Activated gamma-delta T cell treated with anti-CD3 and anti-CD28 coated beads, Interleukin-2, amount 50 U/mL, for 16 hours (primary cell): ENCODE measurements around the gene SMAD6.
"Not testable (repeated sequence)": the region's sequence is repeated elsewhere in the genome, so short reads cannot be mapped to it uniquely, and the experiment has no call there.

Source experiments
- DNase-seq: peaks from one replicate; pipeline ENCODE4 v3.0.0-alpha.2; 2020; ENCODE audit warnings: low read depth

SMAD6 gene

DNA sequence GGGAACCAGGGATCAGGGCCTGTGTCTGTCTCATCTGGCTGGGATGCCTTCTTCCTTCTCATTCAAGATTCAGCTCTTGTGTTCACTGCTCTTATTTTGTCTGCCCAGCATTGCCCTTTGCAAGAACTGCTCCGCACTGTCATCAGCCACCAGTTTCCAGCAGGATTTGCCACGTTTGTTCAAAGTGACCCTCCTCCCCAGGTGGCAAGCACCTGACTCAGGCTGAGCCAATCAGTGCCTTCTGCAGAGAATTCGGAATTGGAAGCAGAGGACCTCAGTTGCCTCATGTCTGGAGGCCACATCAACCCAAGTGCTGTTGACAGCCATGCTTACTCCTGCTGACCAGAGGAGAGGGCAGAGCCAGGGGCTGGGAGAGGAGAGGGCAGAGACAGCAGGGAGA lies 124.5 kb downstream of the SMAD6 start:
- no peak for DNase-seq

DNA sequence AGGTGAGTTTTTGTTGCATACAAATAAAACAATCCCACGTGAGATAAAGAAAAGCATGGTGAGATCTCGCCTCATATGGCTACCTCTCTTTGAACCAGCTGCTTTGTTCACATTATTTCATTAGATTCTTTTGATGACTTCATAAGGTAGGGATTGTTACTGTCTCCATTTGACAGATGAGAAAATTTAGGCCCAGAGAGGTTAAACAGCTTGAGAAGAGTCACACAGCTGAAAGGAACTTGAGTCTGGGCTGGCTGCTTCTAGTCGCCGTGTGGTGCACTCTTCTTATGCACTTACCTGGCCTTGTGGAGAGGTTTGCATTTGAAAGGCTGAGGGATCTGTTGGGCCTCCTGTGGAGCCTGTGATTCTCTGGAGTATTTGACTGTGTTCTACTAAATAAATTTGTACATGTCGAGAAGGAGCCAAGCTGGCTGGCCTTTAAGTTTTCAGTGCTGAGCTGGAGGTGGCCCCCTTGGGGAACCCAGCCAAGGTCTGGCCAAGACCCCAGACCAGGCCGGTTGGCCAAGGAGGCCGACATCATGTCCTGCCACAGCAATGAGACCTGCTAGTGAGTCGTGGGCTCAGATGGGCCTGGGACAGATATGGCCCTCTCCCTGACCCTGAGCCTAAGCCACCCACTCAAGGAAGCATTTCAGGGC lies 125.1 kb downstream of the SMAD6 start:
- no peak for DNase-seq

GRCh38 chr15:66827698-66828055 lies 125.6 kb downstream of the SMAD6 start:
- DNase-seq = no peak

- DNase-seq = not testable (repeated sequence)
These were observed 126.9 kb downstream of the SMAD6 start for GRCh38 chr15:66828817-66829541.

DNA sequence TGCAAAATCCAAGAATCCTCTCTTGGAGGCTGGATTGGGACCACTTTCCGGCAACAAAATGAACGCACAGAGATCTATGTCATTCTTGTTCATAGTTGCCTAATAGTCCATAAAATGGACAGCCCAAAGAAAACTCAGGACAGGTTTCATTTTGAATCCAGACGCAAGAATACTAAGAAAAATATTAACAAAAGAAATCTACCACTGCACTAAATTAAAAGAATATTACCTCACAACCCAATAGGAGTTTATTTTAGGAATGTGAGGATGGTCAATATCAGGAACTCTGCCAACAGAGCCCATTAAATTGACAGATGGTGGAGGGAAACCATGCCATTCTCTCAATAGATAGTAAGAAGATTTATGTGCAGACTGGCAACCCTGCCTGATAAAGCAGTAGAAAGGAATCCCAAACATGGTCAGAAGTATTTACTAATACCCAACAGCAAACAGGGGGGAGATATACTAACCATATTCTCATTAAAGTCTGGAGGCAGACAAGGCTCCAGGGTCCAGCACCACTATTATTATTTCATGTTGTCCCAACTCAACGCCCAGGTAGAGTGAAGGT lies 127.6 kb downstream of the SMAD6 start:
- no peak for DNase-seq

DNA sequence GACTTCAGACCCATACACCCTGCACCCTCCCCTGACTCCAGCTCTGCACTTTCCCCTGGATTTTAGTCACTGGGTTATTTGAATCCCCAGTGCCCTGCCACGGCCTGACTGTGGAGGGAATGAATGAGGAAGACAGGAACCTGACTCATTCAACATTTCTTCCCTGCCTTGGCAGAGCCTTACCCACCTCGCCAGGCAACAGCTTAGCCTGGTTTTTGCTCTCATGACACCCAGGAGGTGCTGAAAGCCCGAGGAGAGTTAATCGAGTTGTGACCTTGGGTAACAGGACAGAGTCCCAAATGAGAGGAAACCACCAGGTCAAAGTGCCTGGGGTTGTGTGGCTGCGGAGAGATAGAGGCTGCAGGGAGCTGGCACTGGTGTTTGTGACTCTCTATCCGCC lies 128.3 kb downstream of the SMAD6 start:
- no peak for DNase-seq

- DNase-seq = no peak
These were observed 128.8 kb downstream of the SMAD6 start for GRCh38 chr15:66830823-66831222.

DNA sequence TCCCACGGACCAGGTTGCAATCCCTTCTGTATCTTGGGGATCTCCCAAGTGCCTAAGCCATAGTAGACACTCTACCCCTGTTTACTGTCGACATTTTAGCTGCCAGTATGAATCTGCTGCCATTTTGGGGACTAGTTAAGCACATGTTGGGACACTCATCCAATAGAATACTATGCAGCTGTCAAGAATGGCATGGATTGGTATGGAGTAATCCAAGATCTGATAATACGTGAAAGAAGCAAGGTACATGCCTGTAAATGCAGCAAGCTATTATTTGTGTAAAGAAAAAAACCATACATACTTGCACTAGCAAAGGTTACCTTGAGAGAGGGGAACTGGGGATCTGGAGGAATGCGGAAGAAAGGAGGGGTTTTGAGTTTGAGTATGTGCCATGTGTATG lies 129.3 kb downstream of the SMAD6 start:
- DNase-seq = no peak

- DNase-seq = no peak
These were observed 129.9 kb downstream of the SMAD6 start for GRCh38 chr15:66831801-66832390.
